Measurements from ENCODE around the gene USP13.

USP13 gene

DNA sequence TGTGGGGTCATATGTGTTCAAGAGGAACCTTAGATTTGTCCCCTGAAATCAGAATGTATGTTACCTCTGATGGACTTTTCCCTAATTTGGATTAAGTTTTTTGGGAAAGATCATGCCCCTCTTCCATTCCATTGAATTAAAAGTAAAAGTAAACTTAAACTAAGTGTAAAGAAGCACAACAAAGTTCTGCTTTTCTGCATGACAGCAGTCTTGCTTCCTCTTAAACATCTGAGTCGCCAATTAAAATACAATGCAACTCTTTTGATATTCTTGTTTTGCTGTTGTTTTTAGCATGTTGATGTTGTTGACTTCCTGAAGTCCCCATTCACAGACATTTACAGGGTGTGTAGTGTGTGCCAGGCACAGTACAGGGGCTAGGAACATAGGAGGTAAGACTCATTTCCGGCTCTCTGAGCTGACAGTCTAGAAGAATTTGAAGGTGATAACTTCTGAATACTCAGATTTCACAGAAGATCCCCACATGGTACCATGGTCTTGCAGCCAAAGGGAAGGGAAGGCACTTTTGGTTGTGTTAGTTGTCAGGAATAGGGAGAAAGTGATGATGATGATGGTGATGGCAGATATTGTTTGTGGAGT, 45.0 kb downstream of the USP13 start:
- no peak for DNase-seq (ENCODE audit: low read depth)

DNA sequence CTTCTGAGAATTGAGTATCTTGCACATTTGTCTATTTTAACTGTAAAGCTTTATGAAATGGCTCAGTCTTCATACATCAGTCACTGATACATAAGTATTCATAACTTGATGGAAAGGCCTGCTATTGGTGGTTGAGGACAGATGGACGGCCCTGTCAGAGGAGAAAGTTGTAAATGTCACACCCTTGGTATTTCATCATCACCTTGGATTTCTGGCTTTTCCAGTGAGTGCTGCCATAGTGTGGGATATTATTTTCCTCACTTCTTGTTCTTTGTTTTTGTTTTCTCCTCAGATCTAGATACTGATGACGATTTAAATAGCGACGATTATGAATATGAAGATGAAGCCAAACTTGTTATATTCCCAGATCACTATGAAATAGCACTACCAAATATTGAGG, 47.9 kb downstream of the USP13 start:
- DNase-seq (ENCODE audit: low read depth): no peak

DNA sequence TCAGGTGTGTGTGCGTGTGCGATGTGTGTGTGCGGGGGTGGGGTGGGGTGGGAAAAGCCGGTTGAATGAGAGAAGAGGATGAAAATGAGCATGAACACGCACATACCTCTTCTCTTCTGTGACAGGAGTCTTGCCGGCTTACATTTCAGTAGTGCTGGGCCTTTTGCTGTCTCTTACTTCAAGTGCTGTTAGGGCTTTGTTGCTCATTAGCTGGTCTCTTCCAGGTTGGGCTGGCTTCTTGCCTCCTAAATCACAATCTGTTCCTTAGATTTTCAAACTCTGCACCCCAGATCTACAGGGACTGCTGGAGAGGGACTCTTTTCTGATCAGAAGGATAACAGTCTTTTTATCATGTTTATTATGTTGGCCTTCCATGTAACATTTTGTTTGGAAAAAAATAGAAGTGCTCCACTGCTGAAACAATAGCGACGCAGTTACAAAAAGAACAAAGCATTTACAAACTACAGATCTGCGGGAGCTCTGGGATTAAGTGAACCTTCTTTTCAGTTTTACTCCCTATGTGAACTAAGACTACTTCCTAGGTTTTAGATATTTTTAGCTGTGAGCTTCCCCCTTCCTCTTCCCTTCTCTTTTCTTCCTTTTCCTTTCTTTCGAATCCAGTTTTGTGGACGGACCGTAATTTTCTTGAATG, 48.5 kb downstream of the USP13 start:
- DNase-seq (ENCODE audit: low read depth): no peak

DNA sequence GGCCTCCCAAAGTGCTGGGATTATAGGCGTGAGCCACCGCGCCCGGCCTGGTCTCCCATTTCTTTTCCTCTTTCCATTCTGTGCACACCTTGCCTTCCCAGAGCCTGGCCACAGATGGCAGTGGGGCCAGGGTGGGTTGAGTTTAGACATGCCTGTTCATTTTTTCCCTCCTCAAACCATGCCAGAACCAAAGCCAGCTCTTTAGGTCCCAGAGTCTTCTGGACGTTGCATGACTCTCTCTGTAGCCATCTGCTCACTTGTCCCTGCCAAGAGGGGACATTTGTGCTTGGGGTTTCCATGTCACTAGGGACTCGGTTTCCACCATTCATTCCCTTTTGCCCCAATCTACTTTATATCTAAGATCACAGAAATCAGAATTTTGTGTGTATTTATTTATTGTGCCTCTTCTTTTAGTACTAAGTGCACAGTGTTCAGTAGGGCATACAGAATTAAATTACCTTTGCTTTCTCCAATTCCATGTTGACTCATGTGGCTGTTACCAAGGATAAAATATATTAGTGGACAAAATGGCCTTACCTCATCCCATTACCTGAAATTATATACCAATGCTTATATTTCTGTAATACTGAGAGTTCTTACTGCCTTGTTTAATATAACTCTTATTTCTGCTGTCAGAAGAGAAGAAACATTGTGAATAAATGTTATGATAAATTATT, 49.6 kb downstream of the USP13 start:
- DNase-seq (ENCODE audit: low read depth): no peak

DNA sequence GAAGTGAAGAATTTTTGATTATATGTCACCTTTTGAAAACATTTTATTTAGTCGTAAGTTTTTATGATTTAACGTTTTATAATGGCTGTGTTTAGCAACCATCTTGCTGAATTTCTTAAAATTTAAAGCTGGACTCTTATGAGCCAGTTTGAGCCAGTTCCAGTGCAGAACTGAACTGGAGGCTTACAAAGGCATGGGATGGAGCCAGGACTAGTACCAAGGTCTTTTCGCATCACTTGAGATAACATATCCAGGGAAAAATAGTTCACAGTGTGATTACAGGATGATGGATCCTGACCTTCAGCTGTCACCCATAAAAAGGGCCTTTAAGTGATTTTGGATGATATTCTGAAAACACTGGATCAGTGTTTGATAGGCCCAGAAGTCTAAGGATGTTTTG, 51.0 kb downstream of the USP13 start:
- no peak for DNase-seq (ENCODE audit: low read depth)

DNA sequence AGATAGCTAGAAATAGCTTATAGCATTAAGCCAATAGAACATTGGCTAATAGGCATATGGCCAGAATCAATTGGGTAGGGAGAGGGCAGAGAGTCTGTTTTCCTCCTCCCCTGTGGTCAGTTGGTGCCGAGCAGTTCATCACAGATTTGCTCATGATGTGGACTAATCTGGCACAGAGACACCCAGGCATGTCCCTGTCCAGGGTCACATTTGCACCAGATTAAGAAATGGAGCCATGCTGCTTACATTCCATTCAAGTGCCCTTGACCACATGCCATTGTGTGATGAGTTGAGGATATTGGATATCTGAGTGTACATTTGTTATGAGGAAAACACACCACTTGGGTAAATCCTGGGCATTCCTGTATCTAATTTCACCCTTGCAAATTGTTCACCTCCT, 53.4 kb downstream of the USP13 start:
- DNase-seq (ENCODE audit: low read depth): no peak

DNA sequence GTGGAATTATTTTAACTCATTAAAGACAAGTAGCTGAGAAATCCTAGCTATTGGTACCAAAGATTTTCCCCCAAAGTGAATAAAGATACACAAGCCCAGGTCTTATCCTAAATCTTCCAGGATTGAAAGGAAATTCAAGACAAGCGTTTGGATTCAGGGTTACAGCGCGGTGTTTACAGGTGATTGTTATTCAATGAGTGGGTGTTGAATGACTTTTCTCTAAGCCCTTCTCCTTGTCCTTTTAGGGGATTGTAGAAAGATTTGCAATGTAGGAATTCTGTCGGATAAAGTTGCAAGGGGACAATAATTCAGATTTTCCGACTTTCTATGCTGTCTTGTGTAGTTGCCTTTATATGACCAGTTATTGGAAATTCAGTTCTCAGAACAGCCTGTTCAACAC, 57.2 kb downstream of the USP13 start:
- DNase-seq (ENCODE audit: low read depth): no peak

DNA sequence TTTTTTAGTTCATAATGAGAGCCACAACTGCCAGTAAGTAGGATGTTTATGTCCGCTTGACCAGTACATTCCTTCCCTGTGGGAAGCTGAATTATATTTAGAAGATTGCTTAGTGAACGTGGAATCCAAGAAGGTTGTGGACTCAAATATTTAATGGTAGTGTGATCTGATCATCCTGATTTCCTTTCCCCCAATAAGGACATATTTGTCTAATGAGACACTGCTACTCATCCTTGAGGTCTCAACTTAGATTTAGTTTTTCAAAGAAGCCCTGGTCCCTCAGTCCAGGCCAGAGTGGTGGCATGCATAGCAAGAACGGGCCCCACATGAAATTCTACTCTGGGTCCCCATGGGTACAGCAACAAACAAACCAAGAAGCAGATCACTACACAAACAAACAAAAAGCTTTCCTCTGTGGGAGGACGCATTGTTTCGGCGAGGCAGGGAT, 60.8 kb downstream of the USP13 start:
- no peak for DNase-seq (ENCODE audit: low read depth)

DNA sequence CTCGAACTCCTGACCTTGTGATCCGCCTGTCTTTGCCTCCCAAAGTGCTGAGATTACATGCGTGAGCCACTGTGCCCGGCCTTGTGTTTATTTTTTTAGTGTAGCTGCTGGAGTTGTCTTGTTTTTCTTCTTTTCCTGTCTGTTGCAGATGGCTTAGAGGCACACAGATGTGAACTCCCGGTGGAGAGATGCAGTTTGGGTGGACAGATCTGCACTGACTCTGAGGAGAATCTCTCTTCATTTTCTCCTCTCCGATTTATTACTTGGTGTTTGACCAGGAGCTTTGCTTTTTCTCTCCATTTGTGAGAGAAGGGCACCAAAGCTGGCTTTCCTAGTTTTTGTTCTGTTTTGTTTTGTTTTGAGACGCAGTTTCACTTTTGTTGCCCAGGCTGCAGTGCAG, 62.7 kb downstream of the USP13 start:
- no peak for DNase-seq (ENCODE audit: low read depth)

DNA sequence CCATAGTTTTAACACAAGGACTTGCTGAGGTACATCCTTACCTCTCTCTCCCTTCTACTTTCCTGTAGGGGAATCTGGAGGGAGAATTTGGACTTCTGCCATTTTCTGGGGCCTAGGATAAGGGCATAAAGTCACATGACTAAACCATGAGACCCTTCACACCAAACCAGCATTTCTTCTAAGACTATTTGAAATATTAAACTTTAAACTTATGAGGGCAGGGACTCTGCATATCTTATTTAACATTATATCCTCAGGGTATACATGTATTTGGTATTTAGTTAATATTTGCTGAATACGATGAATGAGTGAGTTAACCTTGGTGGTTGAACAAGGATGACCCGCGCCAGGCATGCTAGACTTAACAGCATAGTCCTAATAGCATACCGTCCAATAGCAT, 63.4 kb downstream of the USP13 start:
- DNase-seq (ENCODE audit: low read depth): no peak

DNA sequence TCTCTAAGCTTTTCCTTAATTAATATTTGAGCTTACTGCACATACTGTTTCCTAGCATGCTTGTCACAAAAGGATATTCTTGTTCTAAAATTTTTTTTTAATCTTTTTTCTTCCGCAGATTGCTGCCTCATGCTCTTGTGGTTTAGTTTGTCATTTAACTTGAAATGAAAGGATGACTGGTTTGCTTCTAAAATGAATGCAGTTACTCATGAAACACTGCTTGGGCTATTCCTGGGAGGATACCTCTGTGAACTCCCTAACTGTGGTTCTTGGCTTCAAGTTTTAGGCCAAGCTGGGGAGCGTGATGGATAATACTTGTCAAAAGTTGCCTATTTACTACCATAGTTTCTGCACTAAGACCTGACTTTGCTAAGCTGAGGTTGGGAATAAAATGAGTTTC, 64.0 kb downstream of the USP13 start:
- no peak for DNase-seq (ENCODE audit: low read depth)

DNA sequence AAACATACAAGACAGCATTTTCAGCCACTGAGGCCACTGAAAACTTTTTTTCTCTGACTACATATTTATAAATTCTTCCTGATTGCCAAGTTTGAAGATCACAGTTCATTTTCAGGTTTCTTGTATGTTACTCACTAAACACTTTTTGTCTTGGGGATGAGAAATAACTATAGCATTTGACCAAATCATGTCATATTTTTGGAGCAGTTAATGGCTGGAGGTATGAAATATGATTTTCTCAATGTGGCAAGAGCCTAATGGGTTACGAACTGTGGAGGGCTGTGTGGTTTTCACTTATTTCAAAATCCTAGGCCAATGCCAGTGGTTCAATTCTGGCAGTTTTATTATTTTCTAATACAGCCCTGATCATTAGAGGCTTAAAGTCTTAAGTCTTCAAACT, 64.4 kb downstream of the USP13 start:
- no peak for DNase-seq (ENCODE audit: low read depth)

DNA sequence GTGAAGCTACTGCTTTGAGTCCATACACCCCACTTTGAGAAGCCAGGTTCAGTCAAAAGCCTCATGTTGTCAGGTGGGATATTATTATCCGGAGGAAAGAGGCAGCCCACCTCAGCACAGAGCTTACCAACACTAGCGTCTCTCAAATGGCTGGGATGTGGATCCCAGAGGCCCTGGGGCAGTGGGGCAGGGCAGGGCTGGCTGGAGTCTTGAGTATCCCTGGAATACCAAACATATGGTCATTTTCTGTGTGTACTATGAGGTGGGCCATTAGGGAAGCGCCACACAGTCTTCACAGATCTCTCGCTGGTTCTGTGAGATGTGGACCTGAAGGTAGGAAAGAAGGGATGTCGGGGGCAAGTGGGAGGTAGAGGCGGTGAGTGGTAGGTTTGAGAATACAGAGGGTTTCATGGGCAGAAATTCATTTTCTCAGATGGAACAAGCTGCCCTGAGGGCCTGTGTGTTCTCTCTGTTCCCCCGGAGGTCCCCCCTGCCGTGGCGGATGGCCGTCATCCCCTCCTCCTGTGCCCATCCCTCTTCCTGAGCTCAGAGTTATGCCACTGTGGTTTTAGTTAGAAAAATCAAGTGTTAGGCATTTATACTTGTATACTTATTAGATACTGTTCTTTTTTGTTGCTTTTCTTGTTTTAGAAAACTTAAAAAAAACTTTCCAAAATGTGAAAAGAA, 66.4 kb downstream of the USP13 start:
- no peak for DNase-seq (ENCODE audit: low read depth)

DNA sequence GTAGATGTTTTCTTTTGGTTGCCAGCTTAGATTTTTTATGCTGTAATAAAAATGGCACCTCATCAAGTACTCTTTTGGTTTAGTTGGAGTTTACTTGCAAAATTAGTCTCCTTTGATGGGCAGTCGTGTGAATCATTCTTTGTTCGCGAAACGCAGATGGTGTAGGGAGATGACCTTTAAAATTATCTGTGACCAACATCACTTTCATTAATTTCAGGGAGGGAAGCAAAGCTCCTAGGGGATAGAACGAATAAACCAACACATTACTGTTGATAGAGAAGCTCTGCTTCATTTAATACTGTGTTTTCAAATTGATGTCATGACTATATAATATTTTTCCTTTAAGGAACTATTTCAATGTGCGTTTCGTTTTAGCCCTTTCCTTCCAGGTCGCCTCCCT, 67.4 kb downstream of the USP13 start:
- no peak for DNase-seq (ENCODE audit: low read depth)

DNA sequence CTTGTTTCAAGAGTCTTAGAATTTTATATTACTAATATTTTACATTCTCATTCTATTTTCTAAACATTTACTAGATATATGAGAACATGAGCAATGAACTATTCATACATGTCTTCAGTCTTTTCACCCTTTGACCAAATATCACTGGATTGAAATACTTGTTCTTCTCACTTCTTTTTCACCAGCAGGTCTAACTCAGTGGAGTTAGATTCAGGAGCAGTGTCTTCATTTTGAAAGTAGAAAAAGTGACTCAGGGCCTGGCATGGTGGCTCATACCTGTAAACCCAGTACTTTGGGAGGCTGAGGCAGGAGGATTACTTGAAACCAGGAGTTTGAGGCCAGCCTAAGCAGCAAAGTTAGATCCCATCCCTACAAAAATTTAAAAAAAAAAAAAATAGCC, 70.8 kb downstream of the USP13 start:
- no peak for DNase-seq (ENCODE audit: low read depth)

DNA sequence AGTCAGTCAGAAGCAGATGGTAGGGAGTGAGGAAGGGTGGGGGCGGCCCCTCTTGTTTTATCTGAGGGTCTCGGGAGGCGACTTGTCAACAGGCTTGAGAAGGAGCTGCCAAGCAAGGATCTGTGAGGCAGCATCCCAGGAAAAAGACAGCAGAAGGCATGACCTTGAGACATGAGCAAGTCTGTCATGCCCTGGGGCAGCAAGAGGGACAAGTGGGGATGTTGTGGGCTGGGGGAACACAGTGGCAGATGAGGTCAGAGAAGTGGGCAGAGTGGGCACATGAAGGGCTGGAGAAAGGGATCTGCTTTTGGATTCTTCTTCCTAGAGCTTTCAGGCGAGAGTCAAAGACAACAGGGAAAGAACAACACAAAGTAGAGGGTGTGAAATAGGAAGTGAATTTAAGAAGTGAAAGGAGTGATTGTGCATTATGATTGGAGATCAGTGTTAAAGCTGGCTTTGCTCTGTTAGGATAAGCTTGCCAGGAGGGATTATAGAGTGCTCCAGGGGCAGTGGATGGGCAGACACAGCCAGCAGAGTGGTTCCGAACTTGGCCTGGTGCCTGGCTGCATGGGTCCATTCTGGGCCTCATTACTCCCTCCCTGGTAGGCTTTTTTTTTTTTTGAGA, 73.3 kb downstream of the USP13 start:
- DNase-seq (ENCODE audit: low read depth): no peak

DNA sequence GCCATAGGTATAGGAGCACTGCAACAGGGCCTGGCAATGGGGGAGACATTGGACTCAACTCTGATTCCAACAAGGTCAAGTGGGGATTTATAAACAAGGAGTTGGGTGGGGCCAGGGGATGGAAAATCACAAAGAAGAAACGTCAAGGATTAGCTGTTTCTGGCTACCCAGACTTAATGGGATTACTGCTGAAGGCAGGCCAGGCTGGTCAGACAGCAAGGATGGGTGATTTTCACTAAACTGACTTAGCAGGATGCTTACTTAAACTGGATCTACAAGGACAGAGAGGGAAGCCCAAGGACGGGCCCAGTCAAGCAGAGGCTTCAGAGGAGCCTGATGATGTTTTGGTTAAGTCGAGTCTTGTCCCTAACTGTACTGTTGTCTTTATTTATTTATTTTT, 76.2 kb downstream of the USP13 start:
- no peak for DNase-seq (ENCODE audit: low read depth)

DNA sequence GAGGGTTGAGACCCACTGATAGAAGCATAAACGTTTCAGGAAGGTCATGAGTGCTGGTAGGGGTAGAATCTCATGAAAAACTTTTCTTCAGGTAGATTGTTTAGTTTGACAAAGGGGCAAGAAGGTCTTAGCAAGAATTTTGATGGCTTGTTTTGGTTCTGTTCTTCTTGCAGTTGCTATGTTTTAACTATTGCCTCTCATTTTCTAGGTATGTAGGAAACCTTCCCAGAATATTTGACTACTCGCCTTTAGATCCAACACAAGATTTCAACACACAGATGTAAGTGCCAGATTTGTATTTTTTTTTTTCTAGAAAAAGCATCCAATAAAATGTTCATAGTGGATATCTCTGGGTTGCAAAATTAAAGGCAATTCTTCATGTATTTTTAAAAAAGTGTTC, 77.1 kb downstream of the USP13 start:
- DNase-seq (ENCODE audit: low read depth): no peak

DNA sequence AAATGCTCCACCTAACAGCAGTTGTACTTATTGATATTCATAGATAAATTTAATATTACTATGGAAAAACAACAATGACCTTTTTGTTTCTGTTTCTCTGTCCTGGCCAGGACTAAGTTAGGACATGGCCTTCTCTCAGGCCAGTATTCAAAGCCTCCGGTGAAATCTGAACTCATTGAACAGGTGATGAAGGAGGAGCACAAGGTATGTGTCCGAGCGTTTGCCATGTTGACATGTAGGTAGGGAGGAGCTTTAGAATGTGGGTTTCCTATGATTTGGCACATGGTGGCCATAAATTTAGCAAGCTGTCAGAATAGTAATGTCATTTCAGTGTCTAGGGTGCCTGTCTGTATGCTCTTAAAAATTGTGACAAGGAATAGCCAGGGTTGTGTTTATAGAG, 77.7 kb downstream of the USP13 start:
- DNase-seq (ENCODE audit: low read depth): no peak

DNA sequence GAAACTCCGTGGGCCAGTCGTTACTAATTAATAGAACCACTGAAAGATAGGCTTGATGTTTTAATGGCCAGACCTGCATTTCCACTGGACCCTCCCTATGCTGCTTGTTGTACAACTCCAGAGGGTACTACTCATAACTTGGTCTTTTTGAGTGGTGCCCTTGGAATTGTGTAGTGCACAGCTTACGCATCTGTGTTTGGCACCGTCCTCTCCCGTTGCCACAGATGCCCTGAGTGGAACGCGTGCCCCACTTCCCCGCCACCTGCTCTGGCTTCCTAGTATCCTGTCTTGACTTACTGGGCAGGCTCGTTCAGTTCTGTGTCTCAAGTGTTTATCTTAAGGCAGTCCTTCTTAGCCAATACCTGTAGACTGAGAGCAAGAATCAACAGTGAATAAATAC, 78.7 kb downstream of the USP13 start:
- DNase-seq (ENCODE audit: low read depth): no peak

DNA sequence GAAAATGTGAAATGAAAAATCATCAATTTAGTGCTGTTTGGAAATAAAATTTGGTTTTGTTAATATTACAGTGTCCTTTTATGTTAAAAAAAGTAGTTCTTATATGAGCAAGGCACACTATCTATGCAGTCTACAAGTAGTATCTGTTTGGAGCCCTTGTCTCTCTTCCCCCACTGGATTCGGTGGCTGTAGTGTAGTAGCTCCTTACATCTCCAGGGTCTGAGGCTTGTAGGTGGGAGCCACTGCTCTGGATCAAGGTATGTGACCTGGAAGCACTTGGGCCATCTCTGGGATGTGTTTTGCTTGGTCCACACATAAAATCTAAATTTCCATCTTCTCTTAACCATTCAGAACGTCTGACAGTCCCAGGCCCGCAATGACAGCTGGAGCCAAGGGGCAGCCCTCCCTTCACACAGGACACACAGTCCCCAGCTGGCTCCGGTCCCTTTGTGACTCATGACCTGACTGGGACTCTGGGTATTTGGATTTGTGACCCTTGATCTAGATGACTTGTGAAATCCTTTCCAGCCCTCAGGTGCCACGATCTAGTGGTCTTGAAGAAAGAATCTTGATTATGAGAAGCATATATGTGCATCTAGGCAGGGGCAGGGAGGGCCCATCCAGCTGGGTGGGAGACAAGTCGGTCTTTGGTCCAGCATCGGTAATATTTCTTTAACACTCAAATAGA, 80.0 kb downstream of the USP13 start:
- DNase-seq (ENCODE audit: low read depth): no peak

DNA sequence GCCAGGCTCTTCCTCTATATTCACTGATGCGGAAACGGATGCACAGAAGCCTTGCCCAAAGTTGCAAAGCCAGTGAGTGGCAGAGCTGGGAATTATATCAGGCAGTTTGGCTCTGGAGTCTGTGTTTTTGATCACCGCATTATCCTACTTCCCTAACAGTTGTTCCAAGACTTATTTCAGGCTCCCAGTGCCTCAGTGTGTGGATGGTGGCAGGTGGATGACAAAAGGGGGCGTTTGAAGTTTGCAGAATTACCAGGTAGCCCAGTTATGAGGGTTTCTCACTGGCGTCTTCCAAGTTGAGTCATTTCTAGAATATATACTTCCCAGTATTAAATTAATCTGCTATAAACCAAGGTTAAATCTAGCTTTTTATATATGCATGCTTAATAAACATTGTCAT, 81.0 kb downstream of the USP13 start:
- no peak for DNase-seq (ENCODE audit: low read depth)

Measured in stimulated activated CD8-positive, alpha-beta memory T cell treated with anti-CD3 and anti-CD28 coated beads, Interleukin-15, amount 100 ng/mL, for 1 hour (primary cell).